H1 (cell line): Measurements from ENCODE around the gene SGPP2.
"Not testable (repeated sequence)": the region's sequence is repeated elsewhere in the genome, so short reads cannot be mapped to it uniquely, and the experiment has no call there.

ENCODE experiments used
- CBX8 ChIP-seq: fragments of 300-800, 300-1000 bp; sonication (generic); IDR thresholded peaks from 2 replicates; pipeline ENCODE4 v1.7.1; 2016; ENCODE audit warnings: low read depth, low read length, borderline replicate concordance
- CTCF ChIP-seq, 3 experiments: IDR thresholded peaks; 1 replicate in 2 of 3; 2 replicates in 1 of 3; pipeline versions ENCODE4 v1.5.1 to v1.6.1; 2011; ENCODE audit warnings: low read length in 3 of 3, mild to moderate bottlenecking in 3 of 3, inconsistent platforms in 2 of 3, low read depth in 1 of 3, moderate library complexity in 1 of 3; ENCODE audit not compliant: insufficient read depth in 1 of 3; ENCODE audit errors: control extremely low read depth in 1 of 3
- KDM1A ChIP-seq: fragments of 200-600, 300-600 bp; sonication (generic); IDR thresholded peaks from 2 replicates; pipeline ENCODE4 v1.7.1; 2016; ENCODE audit warnings: mild to moderate bottlenecking, low read length, borderline replicate concordance
- SP1 ChIP-seq: IDR thresholded peaks from 2 replicates; pipeline ENCODE4 v1.6.1; 2011; ENCODE audit warnings: low read depth, low read length
- USF2 ChIP-seq: IDR thresholded peaks from 2 replicates; pipeline ENCODE4 v1.6.1; 2011; ENCODE audit warnings: low read length, improper control_type of control experiment
- ZNF274 ChIP-seq: IDR thresholded peaks from 2 replicates; pipeline ENCODE4 v1.7.0; 2012; ENCODE audit warnings: low read length, borderline replicate concordance; ENCODE audit errors: extremely low read depth

GRCh38 chr2:222412334-222412733 is 12.0 kb upstream of the SGPP2 start:
- TF ChIP-seq CTCF (IDR thresholded peaks at IDR 0.05; ENCODE audit: control extremely low read depth in 1 of 3, insufficient read depth in 1 of 3, low read depth in 1 of 3, low read length in 3 of 3); CBX8; ZNF274; SP1; USF2; KDM1A: not testable (repeated sequence)
